ENCODE results near the gene MPST. TPM values are rescaled to one million over a fixed set of nuclear protein-coding genes. Genes with fewer than 3 reads are reported as not detected.

The MPST gene
- polyA plus RNA-seq, 1 donor from 2014 or later = 56.0 TPM

- Histone ChIP-seq H4K20me1 (ENCODE audit: insufficient read depth) (no peaks in the 10 kb centered on the region), H3K9ac (ENCODE audit: low read length) (no peak overlapping the region), H3K4me2 (ENCODE audit: low read length) (no peak overlapping the region), H3K4me3 (ENCODE audit: low read length) (no peak overlapping the region), H3F3A (ENCODE audit: insufficient read depth, low read length, poor library complexity, severe bottlenecking) (no peaks in the 10 kb centered on the region), H2AFZ (ENCODE audit: low read depth, low read length) (no peak overlapping the region), H3K79me2 (replicated peaks; ENCODE audit: insufficient read depth, low read length) (no peaks in the 10 kb centered on the region), H3K27me3 (ENCODE audit: insufficient read depth, low read depth, low read length) (no peaks in the 10 kb centered on the region), H3K9me2 (ENCODE audit: insufficient read depth, low read length) (no peaks in the 10 kb centered on the region), H3K36me3 (ENCODE audit: insufficient read depth, low read length) (no peaks in the 10 kb centered on the region), H3K9me3 (ENCODE audit: low read length) (no peaks in the 10 kb centered on the region), H3K27ac (ENCODE audit: low read length) (no peak overlapping the region)
- TF ChIP-seq POLR2AphosphoS5 (IDR thresholded peaks at IDR 0.05) (no peak), REST (IDR thresholded peaks at IDR 0.05; ENCODE audit: borderline replicate concordance) (no peak), TAF1 (IDR thresholded peaks at IDR 0.05; ENCODE audit: low read depth) (no peak), RAD21 (conservative IDR thresholded peaks at IDR 0.05) (no peak), EZH2 (IDR thresholded peaks at IDR 0.05; ENCODE audit: borderline replicate concordance, insufficient read depth, low read length, poor library complexity, severe bottlenecking) (no peak), SMC3 (conservative IDR thresholded peaks at IDR 0.05; ENCODE audit: poor library complexity) (no peak), CTCF (IDR thresholded peaks at IDR 0.05; ENCODE audit: poor library complexity, severe bottlenecking) (no peak), EP300 (conservative IDR thresholded peaks at IDR 0.05; ENCODE audit: poor library complexity, severe bottlenecking) (no peak), MXI1 (conservative IDR thresholded peaks at IDR 0.05; ENCODE audit: poor library complexity, severe bottlenecking) (no peak)
Observed at GRCh38 chr22:37012956-37013355, 6.6 kb upstream of the MPST start.

GRCh38 chr22:37014415-37014806, 5.1 kb upstream of the MPST start:
- TF ChIP-seq REST (IDR thresholded peaks at IDR 0.05; ENCODE audit: borderline replicate concordance) (no peak), MXI1 (conservative IDR thresholded peaks at IDR 0.05; ENCODE audit: poor library complexity, severe bottlenecking) (no peak), TAF1 (IDR thresholded peaks at IDR 0.05; ENCODE audit: low read depth) (no peak), RAD21 (conservative IDR thresholded peaks at IDR 0.05) (no peak), SMC3 (conservative IDR thresholded peaks at IDR 0.05; ENCODE audit: poor library complexity) (no peak), POLR2AphosphoS5 (IDR thresholded peaks at IDR 0.05) (no peak), EP300 (conservative IDR thresholded peaks at IDR 0.05; ENCODE audit: poor library complexity, severe bottlenecking) (no peak), EZH2 (IDR thresholded peaks at IDR 0.05; ENCODE audit: borderline replicate concordance, insufficient read depth, low read length, poor library complexity, severe bottlenecking) (no peak)
- no peak overlapping the region for H3K27ac ChIP-seq (ENCODE audit: low read length)
- H3F3A ChIP-seq (ENCODE audit: insufficient read depth, low read length, poor library complexity, severe bottlenecking) = no peaks in the 10 kb centered on the region

More at GRCh38 chr22:37014415-37014806, 5.1 kb upstream of the MPST start:
- Histone ChIP-seq H3K36me3 (ENCODE audit: insufficient read depth, low read length) (no peaks in the 10 kb centered on the region), H3K9ac (ENCODE audit: low read length) (no peak overlapping the region), H3K79me2 (replicated peaks; ENCODE audit: insufficient read depth, low read length) (no peaks in the 10 kb centered on the region), H4K20me1 (ENCODE audit: insufficient read depth) (no peaks in the 10 kb centered on the region), H3K4me2 (ENCODE audit: low read length) (no peak overlapping the region), H3K9me2 (ENCODE audit: insufficient read depth, low read length) (no peaks in the 10 kb centered on the region), H3K27me3 (ENCODE audit: insufficient read depth, low read depth, low read length) (no peaks in the 10 kb centered on the region), H2AFZ (ENCODE audit: low read depth, low read length) (no peak overlapping the region), H3K4me3 (ENCODE audit: low read length) (no peak overlapping the region), H3K9me3 (ENCODE audit: low read length) (no peaks in the 10 kb centered on the region)
